A549 (cell line): Measurements from ENCODE around the gene TEX22. TPM values are rescaled to one million over a fixed set of nuclear protein-coding genes. Genes with fewer than 3 reads are reported as not detected.

Experiments used
- ATAC-seq, 2 experiments: fragments of 200-7000 bp in 1 of 2; fragments of >200 bp in 1 of 2; cut with Nextera tagmentation in 1 of 2; cut with Tn5 transposase in 1 of 2; 3 replicates each; pipeline versions ENCODE4 v1.8.0 to v1.9.1; 2018 to 2020; ENCODE audit warnings: mild to moderate bottlenecking in 1 of 2, moderate library complexity in 1 of 2
- CTCF ChIA-PET: fragments of 300-600 bp; sonication (Branson Sonifier 250); formaldehyde crosslinking; extraction: SDS; loops from one replicate; lab custom pipeline; 2021; ENCODE audit warnings: antibody characterized with exemption, inconsistent platforms; lab: Yijun Ruan, JAX
- POLR2A ChIA-PET: fragments of 350-600 bp; formaldehyde crosslinking; extraction: SDS; loops from one replicate; lab custom pipeline; 2021; ENCODE audit warnings: antibody characterized with exemption, inconsistent platforms; lab: Yijun Ruan, JAX
- DNase-seq, 2 experiments: peaks; one replicate each; pipeline versions ENCODE4 v3.0.0 to v3.0.0-alpha.2; 2011 to 2016; ENCODE audit warnings: low read depth in 1 of 2, low spot score in 1 of 2
- FAIRE-seq: peaks from 2 replicates; lab custom pipeline; 2011; peaks lifted over from hg19 to GRCh38; lab: Jason Lieb, UNC
- H3K27ac ChIP-seq, 2 experiments: fragments of >200 bp; sonication (Bioruptor Twin); formaldehyde crosslinking; 3 replicates each; pipeline ENCODE4 v1.5.1; 2016 to 2017
- H3K4me1 ChIP-seq: fragments of >200 bp; sonication (Bioruptor Twin); formaldehyde crosslinking; 3 replicates; pipeline ENCODE4 v1.6.1; 2016
- H3K4me2 ChIP-seq: fragments of >200 bp; sonication (Bioruptor Twin); formaldehyde crosslinking; 3 replicates; pipeline ENCODE4 v1.6.1; 2016
- H3K4me3 ChIP-seq: fragments of >200 bp; sonication (Bioruptor Twin); formaldehyde crosslinking; 3 replicates; pipeline ENCODE4 v1.5.1; 2016
- H3K9me3 ChIP-seq: fragments of >200 bp; sonication (Bioruptor Twin); formaldehyde crosslinking; 3 replicates; pipeline ENCODE4 v1.6.1; 2016
- CBX2 ChIP-seq: fragments of 200-600 bp; sonication (generic); IDR thresholded peaks from 2 replicates; pipeline ENCODE4 v1.6.1; 2016; ENCODE audit warnings: low read depth, mild to moderate bottlenecking, borderline replicate concordance
- CHD2 ChIP-seq: fragments of 150-350 bp; IDR thresholded peaks from 2 replicates; pipeline ENCODE4 v1.6.1; 2014; ENCODE audit warnings: low read length; ENCODE audit not compliant: partially characterized antibody
- EHMT2 ChIP-seq: fragments of 200-600 bp; sonication (generic); IDR thresholded peaks from 2 replicates; pipeline ENCODE4 v1.6.1; 2016; ENCODE audit warnings: antibody characterized with exemption, low read depth, mild to moderate bottlenecking, moderate library complexity
- EP300 ChIP-seq, 2 experiments: fragments of >200 bp; sonication (Bioruptor Twin); formaldehyde crosslinking; IDR thresholded peaks; 2 replicates in 1 of 2; 3 replicates in 1 of 2; pipeline ENCODE4 v1.6.1; 2016 to 2017
- ESRRA ChIP-seq: fragments of 150-350 bp; IDR thresholded peaks from 2 replicates; pipeline ENCODE4 v1.6.1; 2014; ENCODE audit warnings: mild to moderate bottlenecking, low read length, borderline replicate concordance
- FOXS1 ChIP-seq: fragments of 250-450 bp; sonication (Bioruptor Pico); IDR thresholded peaks from 2 replicates; pipeline ENCODE4 v1.5.0; 2020; ENCODE audit warnings: mild to moderate bottlenecking, moderate library complexity
- HDAC2 ChIP-seq: fragments of 200-600 bp; sonication (generic); IDR thresholded peaks from 2 replicates; pipeline ENCODE4 v1.6.1; 2016
- HEYL ChIP-seq: fragments of 250-450 bp; sonication (Bioruptor Pico); IDR thresholded peaks from 2 replicates; pipeline ENCODE4 v1.8.0; 2021; ENCODE audit warnings: mild to moderate bottlenecking, moderate library complexity
- MAFK ChIP-seq: fragments of 450-650 bp; IDR thresholded peaks from 2 replicates; pipeline ENCODE4 v1.6.1; 2014; ENCODE audit not compliant: partially characterized antibody
- NFE2L2 ChIP-seq: fragments of 150-350 bp; conservative IDR thresholded peaks from 2 replicates; pipeline ENCODE4 v1.6.1; 2014; ENCODE audit warnings: low read length
- NR3C1 ChIP-seq: fragments of >200 bp; sonication (Bioruptor Twin); formaldehyde crosslinking; IDR thresholded peaks from 3 replicates; pipeline ENCODE4 v1.6.1; 2017
- POLR2A ChIP-seq: IDR thresholded peaks from 2 replicates; pipeline ENCODE4 v1.6.1; 2012; ENCODE audit warnings: mild to moderate bottlenecking, low read length
- POLR2AphosphoS2 ChIP-seq: conservative IDR thresholded peaks from 2 replicates; pipeline ENCODE4 v1.6.1; 2012; ENCODE audit warnings: low read length, improper control_type of control experiment, inconsistent platforms
- RAD21 ChIP-seq, 2 experiments: fragments of >200 bp in 1 of 2; sonication (Bioruptor Twin) in 1 of 2; formaldehyde crosslinking in 1 of 2; IDR thresholded peaks in 1 of 2; conservative IDR thresholded peaks in 1 of 2; 2 replicates in 1 of 2; 3 replicates in 1 of 2; pipeline ENCODE4 v1.6.1; 2012 to 2018; ENCODE audit warnings: inconsistent platforms in 1 of 2
- RFX5 ChIP-seq: fragments of 450-650 bp; IDR thresholded peaks from 2 replicates; pipeline ENCODE4 v1.7.1; 2014; ENCODE audit warnings: antibody characterized with exemption, mild to moderate bottlenecking, moderate library complexity
- SMC3 ChIP-seq: fragments of >200 bp; sonication (Bioruptor Twin); formaldehyde crosslinking; IDR thresholded peaks from 3 replicates; pipeline ENCODE4 v1.6.1; 2018; ENCODE audit warnings: inconsistent platforms
- TP53 ChIP-seq: fragments of 250-450 bp; sonication (Bioruptor Pico); IDR thresholded peaks from 2 replicates; pipeline ENCODE4 v1.5.0; 2021; ENCODE audit warnings: mild to moderate bottlenecking, moderate library complexity
- ZC3H11A ChIP-seq: fragments of 450-650 bp; IDR thresholded peaks from 2 replicates; pipeline ENCODE4 v1.6.1; 2014; ENCODE audit warnings: antibody characterized with exemption, mild to moderate bottlenecking
- ZFP36 ChIP-seq: fragments of 450-650 bp; IDR thresholded peaks from 2 replicates; pipeline ENCODE4 v1.6.1; 2014; ENCODE audit warnings: borderline replicate concordance; ENCODE audit not compliant: partially characterized antibody
- ZNF302 ChIP-seq: fragments of 250-450 bp; sonication (Bioruptor Pico); IDR thresholded peaks from 2 replicates; pipeline ENCODE4 v1.9.0; 2021; ENCODE audit warnings: inconsistent platforms, mild to moderate bottlenecking, moderate library complexity
- ZSCAN20 ChIP-seq: fragments of 250-450 bp; sonication (Bioruptor Pico); IDR thresholded peaks from 2 replicates; pipeline ENCODE4 v1.8.0; 2022; ENCODE audit warnings: mild to moderate bottlenecking, moderate library complexity
- WGBS: methylation state at CpG from one replicate; pipeline ENCODE4 v1.1.6; 2017; ENCODE audit errors: missing lambda C conversion rate; 5-methylcytosine and 5-hydroxymethylcytosine counted together
- polyA plus RNA-seq, 4 experiments: library from polyadenylated mRNA; depleted of rRNA in 3 of 4; stranded (reverse); fragments of >200 nt; fragmentation: RNase III in 1 of 4; extraction: RNeasy Plus Mini Kit Qiagen cat#74134 plus additional on column Dnase treatment in 1 of 4; gene quantifications; 2 replicates in 3 of 4; 3 replicates in 1 of 4; pipeline ENCODE4 v1.2.3, GENCODE V29; 2011 to 2017
- TF ChIP-seq, protein P1 (sequence below): fragments of >200 bp; sonication (Bioruptor Twin); formaldehyde crosslinking; IDR thresholded peaks from 3 replicates; pipeline ENCODE4 v1.5.1; 2016
- TF ChIP-seq, protein P2 (sequence below): fragments of >200 bp; sonication (Bioruptor Twin); formaldehyde crosslinking; IDR thresholded peaks from 3 replicates; pipeline ENCODE4 v1.6.1; 2016
- TF ChIP-seq, protein P3 (sequence below): fragments of 450-650 bp; IDR thresholded peaks from 2 replicates; pipeline ENCODE4 v1.6.1; 2014; ENCODE audit warnings: antibody characterized with exemption
- TF ChIP-seq, protein P4 (sequence below): IDR thresholded peaks from 2 replicates; pipeline ENCODE4 v1.6.1; 2012; ENCODE audit warnings: low read depth, borderline replicate concordance
- TF ChIP-seq, protein P5 (sequence below): fragments of 150-350 bp; IDR thresholded peaks from 2 replicates; pipeline ENCODE4 v1.6.1; 2014; ENCODE audit warnings: low read depth, mild to moderate bottlenecking, low read length
- TF ChIP-seq, protein P6 (sequence below): fragments of >200 bp; sonication (Bioruptor Twin); formaldehyde crosslinking; IDR thresholded peaks from 2 replicates; pipeline ENCODE4 v1.6.1; 2016

The TEX22 gene
- polyA plus RNA-seq, 2 of the 4 experiments (the other 2 are of a cell fraction): 0.06 to 0.23 TPM

DNA sequence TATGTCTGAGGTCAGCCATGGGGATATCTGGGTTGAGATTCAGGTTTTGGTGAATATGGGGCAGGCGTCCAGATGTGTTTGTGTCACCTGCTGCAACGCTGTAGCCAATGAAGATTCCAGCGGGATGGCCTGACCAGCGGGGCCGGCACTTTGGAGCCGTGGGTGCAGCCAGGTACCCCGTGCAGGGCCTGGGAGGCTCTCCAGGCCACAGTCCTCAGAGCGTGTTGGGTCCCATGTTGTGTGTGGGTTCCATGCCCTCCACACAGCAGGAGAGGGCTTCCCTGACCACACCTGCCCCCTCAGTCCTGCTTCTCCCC, 2.8 kb upstream of the TEX22 start:
- no peak for DNase-seq
- H3K4me3 ChIP-seq: no peak overlapping the region
- H3K27ac ChIP-seq: no peak overlapping the region
- WGBS: 90% methylated on average over 8 of the region's 8 CpGs
- TF ChIP-seq HDAC2 (no peak), SMC3 (no peak), NR3C1 (no peak), ESRRA (no peak)
- H3K9me3 ChIP-seq: peaks cover 25% of the 10 kb centered on the region
- no peak for ATAC-seq
- peaks cover 14% of the 10 kb centered on the region for H3K4me1 ChIP-seq
- no peak overlapping the region for H3K4me2 ChIP-seq
- POLR2A ChIA-PET: no interaction called here
- FAIRE-seq: no peak
- CTCF ChIA-PET: interaction anchor here (0.6 to 1.2 kb wide), 2 partner anchors 11 to 20 kb away, joined by 3 read pairs; no protein-coding TSS in a partner anchor

DNA sequence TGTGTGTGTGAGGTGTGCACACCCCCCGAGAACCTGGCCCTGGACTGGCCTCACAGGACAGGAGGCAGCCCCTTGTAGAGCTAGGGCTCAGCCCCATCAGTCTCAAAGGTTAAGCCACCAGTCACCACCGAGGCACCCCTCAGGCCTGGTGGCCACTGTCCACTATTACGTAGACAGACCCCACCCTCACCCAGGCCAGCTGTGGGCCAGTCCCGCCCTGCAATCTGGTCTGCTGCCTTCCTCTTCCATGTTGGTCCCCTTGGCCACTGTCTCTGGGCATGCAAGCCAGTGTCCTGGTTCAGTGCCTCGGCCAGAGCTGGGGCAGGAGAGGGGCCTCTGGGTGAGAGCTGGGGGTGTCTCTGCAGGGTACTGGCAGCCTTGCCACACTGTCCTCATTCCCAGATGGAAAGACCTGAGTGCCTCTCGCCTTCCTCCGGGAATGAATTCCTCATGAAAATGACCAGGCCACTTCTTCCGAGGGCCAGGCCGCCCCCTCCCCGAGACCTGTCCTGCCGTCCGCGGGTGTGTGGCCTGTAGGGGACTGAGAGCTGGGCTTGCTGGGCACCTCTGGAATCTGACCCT, 897 bp upstream of the TEX22 start:
- ChIA-PET CTCF (interaction anchor here (0.8 to 1.4 kb wide), 2 partner anchors 8 to 27 kb away, joined by 4 read pairs; no protein-coding TSS in a partner anchor), POLR2A (interaction anchor here (0.9 kb wide), 1 partner anchor 27 kb away, joined by 3 read pairs; no protein-coding TSS in a partner anchor)
- no peak for FAIRE-seq
- DNase-seq: no peak
- 0 out of 6 replicates have a peak, but pooled peaks of 1 of the 2 experiments have one; percentile 10 for ATAC-seq
- Histone ChIP-seq H3K4me1 (peaks cover 14% of the 10 kb centered on the region), H3K4me2 (peak overlapping the region; percentile 100), H3K27ac (peak overlapping the region; percentile 95 to 98), H3K4me3 (peak overlapping the region; percentile 100), H3K9me3 (peaks cover 39% of the 10 kb centered on the region)
- WGBS: 87% methylated on average over 12 of the region's 13 CpGs
- TF ChIP-seq NFE2L2 (no peak), RAD21 (conservative IDR thresholded peaks at IDR 0.05 in 1 of 2, IDR thresholded peaks at IDR 0.05 in 1 of 2) (no peak), EHMT2 (no peak), ZNF302 (CRISPR knock-in tag) (no peak), CBX2 (no peak), HDAC2 (no peak), POLR2A (no peak), MAFK (no peak), ZFP36 (no peak)
- TF ChIP-seq, protein P1, sequence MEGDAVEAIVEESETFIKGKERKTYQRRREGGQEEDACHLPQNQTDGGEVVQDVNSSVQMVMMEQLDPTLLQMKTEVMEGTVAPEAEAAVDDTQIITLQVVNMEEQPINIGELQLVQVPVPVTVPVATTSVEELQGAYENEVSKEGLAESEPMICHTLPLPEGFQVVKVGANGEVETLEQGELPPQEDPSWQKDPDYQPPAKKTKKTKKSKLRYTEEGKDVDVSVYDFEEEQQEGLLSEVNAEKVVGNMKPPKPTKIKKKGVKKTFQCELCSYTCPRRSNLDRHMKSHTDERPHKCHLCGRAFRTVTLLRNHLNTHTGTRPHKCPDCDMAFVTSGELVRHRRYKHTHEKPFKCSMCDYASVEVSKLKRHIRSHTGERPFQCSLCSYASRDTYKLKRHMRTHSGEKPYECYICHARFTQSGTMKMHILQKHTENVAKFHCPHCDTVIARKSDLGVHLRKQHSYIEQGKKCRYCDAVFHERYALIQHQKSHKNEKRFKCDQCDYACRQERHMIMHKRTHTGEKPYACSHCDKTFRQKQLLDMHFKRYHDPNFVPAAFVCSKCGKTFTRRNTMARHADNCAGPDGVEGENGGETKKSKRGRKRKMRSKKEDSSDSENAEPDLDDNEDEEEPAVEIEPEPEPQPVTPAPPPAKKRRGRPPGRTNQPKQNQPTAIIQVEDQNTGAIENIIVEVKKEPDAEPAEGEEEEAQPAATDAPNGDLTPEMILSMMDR: no peak
- TF ChIP-seq, protein P2, sequence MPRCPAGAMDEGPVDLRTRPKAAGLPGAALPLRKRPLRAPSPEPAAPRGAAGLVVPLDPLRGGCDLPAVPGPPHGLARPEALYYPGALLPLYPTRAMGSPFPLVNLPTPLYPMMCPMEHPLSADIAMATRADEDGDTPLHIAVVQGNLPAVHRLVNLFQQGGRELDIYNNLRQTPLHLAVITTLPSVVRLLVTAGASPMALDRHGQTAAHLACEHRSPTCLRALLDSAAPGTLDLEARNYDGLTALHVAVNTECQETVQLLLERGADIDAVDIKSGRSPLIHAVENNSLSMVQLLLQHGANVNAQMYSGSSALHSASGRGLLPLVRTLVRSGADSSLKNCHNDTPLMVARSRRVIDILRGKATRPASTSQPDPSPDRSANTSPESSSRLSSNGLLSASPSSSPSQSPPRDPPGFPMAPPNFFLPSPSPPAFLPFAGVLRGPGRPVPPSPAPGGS: no peak
- TF ChIP-seq, protein P3, sequence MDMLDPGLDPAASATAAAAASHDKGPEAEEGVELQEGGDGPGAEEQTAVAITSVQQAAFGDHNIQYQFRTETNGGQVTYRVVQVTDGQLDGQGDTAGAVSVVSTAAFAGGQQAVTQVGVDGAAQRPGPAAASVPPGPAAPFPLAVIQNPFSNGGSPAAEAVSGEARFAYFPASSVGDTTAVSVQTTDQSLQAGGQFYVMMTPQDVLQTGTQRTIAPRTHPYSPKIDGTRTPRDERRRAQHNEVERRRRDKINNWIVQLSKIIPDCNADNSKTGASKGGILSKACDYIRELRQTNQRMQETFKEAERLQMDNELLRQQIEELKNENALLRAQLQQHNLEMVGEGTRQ: no peak

DNA sequence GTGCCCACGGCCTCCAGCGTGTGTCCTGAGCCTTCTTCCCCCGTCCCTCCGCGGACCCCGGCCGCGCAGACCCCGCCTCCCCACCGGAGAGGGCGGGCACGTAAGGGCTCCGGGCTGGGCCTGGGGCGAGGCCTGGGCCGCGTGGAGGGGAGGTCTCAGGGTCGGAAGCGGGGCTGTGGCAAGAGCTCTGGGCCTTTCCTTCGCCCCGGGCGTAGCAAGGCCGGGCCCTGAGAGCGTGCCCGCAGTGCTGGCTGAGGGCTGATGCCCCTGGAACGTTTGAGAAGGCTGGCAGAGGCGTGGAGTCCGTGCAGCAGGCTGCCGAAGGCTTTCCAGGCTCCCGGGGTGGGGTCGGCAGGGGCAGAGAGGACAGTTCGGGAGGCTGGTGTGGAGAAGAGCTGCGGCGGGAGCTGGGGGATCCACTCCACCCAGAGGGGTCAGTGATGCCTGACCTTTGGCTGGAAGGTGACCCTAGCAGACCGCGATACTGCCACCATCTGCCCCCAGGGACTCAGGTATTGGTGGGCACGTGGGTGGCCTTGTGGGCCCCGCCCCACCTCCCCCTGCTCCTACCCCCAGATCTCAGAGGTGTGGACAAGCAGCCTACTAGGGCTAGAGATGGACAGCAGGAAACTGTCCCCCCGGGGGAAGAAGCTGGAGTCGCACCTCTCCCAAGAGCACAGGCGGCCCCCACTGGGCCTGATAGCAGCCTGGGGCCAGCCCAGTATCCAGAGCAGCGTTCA, 558 bp downstream of the TEX22 start:
- POLR2A ChIA-PET: interaction anchor here (0.6 to 1.5 kb wide), 3 partner anchors 13 to 603 kb away, joined by 4 to 6 read pairs (median 4); partner anchors contain the start of gene AKT1
- peak overlapping the region; percentile 100 for H3K4me3 ChIP-seq
- ATAC-seq (peak; percentile 32 to 64; a peak in 5 of 6 replicates), DNase-seq (peak in 1 of 2 experiments; percentile 46), FAIRE-seq (no peak)
- peak overlapping the region; percentile 95 to 98 for H3K27ac ChIP-seq
- H3K4me2 ChIP-seq: peak overlapping the region; percentile 100
- 55% methylated on average over 12 of the region's 41 CpGs for WGBS
- peaks cover 14% of the 10 kb centered on the region for H3K4me1 ChIP-seq
- H3K9me3 ChIP-seq: peaks cover 49% of the 10 kb centered on the region
- CTCF ChIA-PET: interaction anchor here (0.9 to 1.1 kb wide), 2 partner anchors 28 to 29 kb away, joined by 3 read pairs; no protein-coding TSS in a partner anchor
- TF ChIP-seq CHD2 (no peak), HEYL (no peak), MAFK (no peak), POLR2AphosphoS2 (no peak), ZC3H11A (no peak), POLR2A (no peak), FOXS1 (no peak), EP300 (IDR thresholded peaks at IDR 0.05) (no peak), TP53 (no peak), RFX5 (no peak), ZSCAN20 (no peak), ZFP36 (no peak)
- TF ChIP-seq, protein P4, sequence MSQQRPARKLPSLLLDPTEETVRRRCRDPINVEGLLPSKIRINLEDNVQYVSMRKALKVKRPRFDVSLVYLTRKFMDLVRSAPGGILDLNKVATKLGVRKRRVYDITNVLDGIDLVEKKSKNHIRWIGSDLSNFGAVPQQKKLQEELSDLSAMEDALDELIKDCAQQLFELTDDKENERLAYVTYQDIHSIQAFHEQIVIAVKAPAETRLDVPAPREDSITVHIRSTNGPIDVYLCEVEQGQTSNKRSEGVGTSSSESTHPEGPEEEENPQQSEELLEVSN: peak; percentile 79
- TF ChIP-seq, protein P5, sequence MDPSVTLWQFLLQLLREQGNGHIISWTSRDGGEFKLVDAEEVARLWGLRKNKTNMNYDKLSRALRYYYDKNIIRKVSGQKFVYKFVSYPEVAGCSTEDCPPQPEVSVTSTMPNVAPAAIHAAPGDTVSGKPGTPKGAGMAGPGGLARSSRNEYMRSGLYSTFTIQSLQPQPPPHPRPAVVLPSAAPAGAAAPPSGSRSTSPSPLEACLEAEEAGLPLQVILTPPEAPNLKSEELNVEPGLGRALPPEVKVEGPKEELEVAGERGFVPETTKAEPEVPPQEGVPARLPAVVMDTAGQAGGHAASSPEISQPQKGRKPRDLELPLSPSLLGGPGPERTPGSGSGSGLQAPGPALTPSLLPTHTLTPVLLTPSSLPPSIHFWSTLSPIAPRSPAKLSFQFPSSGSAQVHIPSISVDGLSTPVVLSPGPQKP: no peak
- TF ChIP-seq, protein P6, sequence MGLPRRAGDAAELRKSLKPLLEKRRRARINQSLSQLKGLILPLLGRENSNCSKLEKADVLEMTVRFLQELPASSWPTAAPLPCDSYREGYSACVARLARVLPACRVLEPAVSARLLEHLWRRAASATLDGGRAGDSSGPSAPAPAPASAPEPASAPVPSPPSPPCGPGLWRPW: no peak
